GM23338 (cell line): Measurements from ENCODE around the gene IFT43. TPM values are rescaled to one million over a fixed set of nuclear protein-coding genes. Genes with fewer than 3 reads are reported as not detected.

Experiments
- ATAC-seq: fragments of 200-7000 bp; cut with Tn5 transposase; 3 replicates; pipeline ENCODE4 v1.9.1; 2020
- DNase-seq: peaks from one replicate; pipeline ENCODE4 v3.0.0-alpha.2; 2015; ENCODE audit warnings: low spot score
- H2AFZ ChIP-seq: fragments of 200-600 bp; sonication (generic); 2 replicates; pipeline ENCODE4 v1.8.0; 2016; ENCODE audit warnings: antibody characterized with exemption, mild to moderate bottlenecking, moderate library complexity
- H3F3A ChIP-seq: fragments of 200-600 bp; sonication (generic); replicated peaks from 2 replicates; pipeline ENCODE4 v1.8.0; 2017; ENCODE audit warnings: antibody characterized with exemption, mixed run types, low read depth
- H3K27ac ChIP-seq: fragments of 200-600 bp; sonication (generic); 2 replicates; pipeline ENCODE4 v1.6.1; 2016; ENCODE audit warnings: low read depth
- H3K27me3 ChIP-seq: fragments of 200-600 bp; sonication (generic); 2 replicates; pipeline ENCODE4 v1.8.0; 2016; ENCODE audit warnings: mild to moderate bottlenecking, mixed run types, moderate library complexity; ENCODE audit not compliant: insufficient read depth
- H3K36me3 ChIP-seq: fragments of 200-600 bp; sonication (generic); 2 replicates; pipeline ENCODE4 v1.8.0; 2016; ENCODE audit warnings: mild to moderate bottlenecking; ENCODE audit not compliant: insufficient read depth
- H3K4me1 ChIP-seq: fragments of 200-600 bp; sonication (generic); 2 replicates; pipeline ENCODE4 v1.8.0; 2016; ENCODE audit warnings: mild to moderate bottlenecking, moderate library complexity; ENCODE audit not compliant: insufficient read depth
- H3K4me2 ChIP-seq: fragments of 200-600 bp; sonication (generic); 2 replicates; pipeline ENCODE4 v1.7.1; 2017; ENCODE audit warnings: mixed run types
- H3K4me3 ChIP-seq: fragments of 200-600 bp; sonication (generic); 2 replicates; pipeline ENCODE4 v1.6.1; 2016; ENCODE audit warnings: mixed run types
- H3K79me2 ChIP-seq: fragments of 200-600 bp; sonication (generic); replicated peaks from 2 replicates; pipeline ENCODE4 v1.8.0; 2017; ENCODE audit warnings: mild to moderate bottlenecking; ENCODE audit not compliant: insufficient read depth
- H3K9me2 ChIP-seq: fragments of 200-600 bp; sonication (generic); 2 replicates; pipeline ENCODE4 v1.8.0; 2017; ENCODE audit not compliant: insufficient read depth
- H4K20me1 ChIP-seq: fragments of 200-600 bp; sonication (generic); replicated peaks from 2 replicates; pipeline ENCODE4 v1.8.0; 2017; ENCODE audit warnings: mild to moderate bottlenecking; ENCODE audit not compliant: insufficient read depth
- H3K27ac Mint-ChIP-seq: 2 replicates; pipeline ENCODE4 v1.8.0; 2020; ENCODE audit warnings: inconsistent platforms, mild to moderate bottlenecking, moderate library complexity, mixed read lengths
- H3K27me3 Mint-ChIP-seq: 3 replicates; pipeline ENCODE4 v1.8.0; 2022; ENCODE audit warnings: low read depth, mild to moderate bottlenecking, moderate library complexity, mixed read lengths, inconsistent platforms; ENCODE audit not compliant: insufficient read depth, poor library complexity
- H3K36me3 Mint-ChIP-seq: 3 replicates; pipeline ENCODE4 v1.8.0; 2021; ENCODE audit warnings: low read depth, mild to moderate bottlenecking, inconsistent platforms, moderate library complexity, mixed read lengths
- H3K4me1 Mint-ChIP-seq: 3 replicates; pipeline ENCODE4 v1.8.0; 2020; ENCODE audit warnings: mild to moderate bottlenecking, inconsistent platforms, mixed read lengths
- H3K4me3 Mint-ChIP-seq: 3 replicates; pipeline ENCODE4 v1.8.0; 2021; ENCODE audit warnings: moderate library complexity, mild to moderate bottlenecking, inconsistent platforms, mixed read lengths
- H3K9me3 Mint-ChIP-seq: 3 replicates; pipeline ENCODE4 v1.8.0; 2020; ENCODE audit warnings: moderate library complexity, mild to moderate bottlenecking, inconsistent platforms, mixed read lengths
- CREB1 ChIP-seq: fragments of 250-450 bp; sonication (Bioruptor Pico); IDR thresholded peaks from 2 replicates; pipeline ENCODE4 v1.5.0; 2020; ENCODE audit warnings: low read depth, mild to moderate bottlenecking, moderate library complexity
- CTCF ChIP-seq, 2 experiments: fragments of 200-600 bp in 1 of 2; sonication (generic) in 1 of 2; conservative IDR thresholded peaks; 2 replicates each; pipeline versions ENCODE4 v1.5.1 to v1.6.1; 2016 to 2017; ENCODE audit warnings: antibody characterized with exemption in 2 of 2, low read depth in 2 of 2, mild to moderate bottlenecking in 2 of 2, moderate library complexity in 1 of 2
- EZH2 ChIP-seq: fragments of 200-600 bp; sonication (generic); IDR thresholded peaks from one replicate; pipeline ENCODE4 v1.8.0; 2017; ENCODE audit warnings: antibody characterized with exemption, mild to moderate bottlenecking, low read depth; ENCODE audit not compliant: unreplicated experiment
- EZH2phosphoT487 ChIP-seq: fragments of 200-600 bp; sonication (generic); IDR thresholded peaks from one replicate; pipeline ENCODE4 v1.8.1; 2018; ENCODE audit warnings: antibody characterized with exemption; ENCODE audit not compliant: unreplicated experiment
- NANOG ChIP-seq: IDR thresholded peaks from 2 replicates; pipeline ENCODE4 v1.6.1; 2016; ENCODE audit warnings: antibody characterized with exemption, borderline replicate concordance
- POLR2AphosphoS5 ChIP-seq: IDR thresholded peaks from 2 replicates; pipeline ENCODE4 v1.6.1; 2016; ENCODE audit warnings: antibody characterized with exemption, low read depth
- polyA plus RNA-seq: library from polyadenylated mRNA; unstranded; fragments of >200 nt; fragmentation: Nextera tagmentation; extraction: Ambion mirVana; gene quantifications from 2 replicates; pipeline ENCODE4 v1.2.1, GENCODE V29; 2016
- total RNA-seq: library from RNA; depleted of rRNA; stranded (reverse); fragments of >200 nt; shearing (Covaris generic); gene quantifications from 2 replicates; pipeline ENCODE4 v1.2.3, GENCODE V29; 2014
- TF ChIP-seq, protein P1 (sequence below): IDR thresholded peaks from one replicate; pipeline ENCODE4 v1.6.1; 2018; ENCODE audit warnings: antibody characterized with exemption; ENCODE audit not compliant: unreplicated experiment

Gene IFT43
- total and polyA plus RNA-seq, 2 experiments from 2014 or later = 21.5 to 43.1 TPM

GRCh38 chr14:76096257-76096656, 110.7 kb downstream of the IFT43 start (continued):
- TF ChIP-seq, protein P1, sequence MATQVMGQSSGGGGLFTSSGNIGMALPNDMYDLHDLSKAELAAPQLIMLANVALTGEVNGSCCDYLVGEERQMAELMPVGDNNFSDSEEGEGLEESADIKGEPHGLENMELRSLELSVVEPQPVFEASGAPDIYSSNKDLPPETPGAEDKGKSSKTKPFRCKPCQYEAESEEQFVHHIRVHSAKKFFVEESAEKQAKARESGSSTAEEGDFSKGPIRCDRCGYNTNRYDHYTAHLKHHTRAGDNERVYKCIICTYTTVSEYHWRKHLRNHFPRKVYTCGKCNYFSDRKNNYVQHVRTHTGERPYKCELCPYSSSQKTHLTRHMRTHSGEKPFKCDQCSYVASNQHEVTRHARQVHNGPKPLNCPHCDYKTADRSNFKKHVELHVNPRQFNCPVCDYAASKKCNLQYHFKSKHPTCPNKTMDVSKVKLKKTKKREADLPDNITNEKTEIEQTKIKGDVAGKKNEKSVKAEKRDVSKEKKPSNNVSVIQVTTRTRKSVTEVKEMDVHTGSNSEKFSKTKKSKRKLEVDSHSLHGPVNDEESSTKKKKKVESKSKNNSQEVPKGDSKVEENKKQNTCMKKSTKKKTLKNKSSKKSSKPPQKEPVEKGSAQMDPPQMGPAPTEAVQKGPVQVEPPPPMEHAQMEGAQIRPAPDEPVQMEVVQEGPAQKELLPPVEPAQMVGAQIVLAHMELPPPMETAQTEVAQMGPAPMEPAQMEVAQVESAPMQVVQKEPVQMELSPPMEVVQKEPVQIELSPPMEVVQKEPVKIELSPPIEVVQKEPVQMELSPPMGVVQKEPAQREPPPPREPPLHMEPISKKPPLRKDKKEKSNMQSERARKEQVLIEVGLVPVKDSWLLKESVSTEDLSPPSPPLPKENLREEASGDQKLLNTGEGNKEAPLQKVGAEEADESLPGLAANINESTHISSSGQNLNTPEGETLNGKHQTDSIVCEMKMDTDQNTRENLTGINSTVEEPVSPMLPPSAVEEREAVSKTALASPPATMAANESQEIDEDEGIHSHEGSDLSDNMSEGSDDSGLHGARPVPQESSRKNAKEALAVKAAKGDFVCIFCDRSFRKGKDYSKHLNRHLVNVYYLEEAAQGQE = no peak
- no peak for TF ChIP-seq EZH2
- TF ChIP-seq NANOG = no peak

DNA sequence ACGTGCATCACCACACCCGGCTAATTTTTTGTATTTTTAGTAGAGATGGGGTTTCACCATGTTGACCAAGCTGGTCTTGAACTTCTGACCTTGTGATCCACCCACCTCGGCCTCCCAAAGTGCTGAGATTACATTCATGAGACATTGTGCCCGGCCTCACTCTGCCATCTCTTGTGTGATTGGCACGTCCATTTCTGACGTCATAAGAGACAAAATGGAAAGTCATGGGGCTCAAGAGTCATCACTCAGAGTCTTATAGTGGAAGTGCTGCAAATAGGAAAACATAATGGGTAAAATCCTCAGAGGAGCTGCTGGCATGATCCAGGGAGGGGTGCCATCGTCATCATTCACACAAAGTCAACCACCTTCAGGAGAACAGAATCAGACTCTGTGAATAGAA, 112.0 kb downstream of the IFT43 start:
- Histone ChIP-seq H3K27me3 (no peaks in the 10 kb centered on the region), H3K4me2 (no peak overlapping the region), H3K79me2 (no peaks in the 10 kb centered on the region), H3K36me3 (no peaks in the 10 kb centered on the region; the same call in 1 of the 2 replicates), H3K4me3 (no peak overlapping the region), H2AFZ (no peak overlapping the region), H3K27ac (no peak overlapping the region), H4K20me1 (no peaks in the 10 kb centered on the region), H3K4me1 (no peaks in the 10 kb centered on the region; the same call in 1 of the 2 replicates), H3F3A (no peaks in the 10 kb centered on the region), H3K9me2 (no peaks in the 10 kb centered on the region)
- no peak overlapping the region for H3K4me3 Mint-ChIP-seq
- no peak for TF ChIP-seq POLR2AphosphoS5
- TF ChIP-seq NANOG = no peak
- no peak for TF ChIP-seq EZH2phosphoT487
- TF ChIP-seq CREB1 = no peak
- H3K27ac Mint-ChIP-seq = no peak overlapping the region
- no peaks in the 10 kb centered on the region; the same call in 2 of the 3 replicates for H3K9me3 Mint-ChIP-seq
- peaks cover 2% of the 10 kb centered on the region for H3K27me3 Mint-ChIP-seq
- ATAC-seq (no peak), DNase-seq (no peak)
- H3K36me3 Mint-ChIP-seq = no peaks in the 10 kb centered on the region
- peaks cover 14% of the 10 kb centered on the region; the same call in 2 of the 3 replicates for H3K4me1 Mint-ChIP-seq

DNA sequence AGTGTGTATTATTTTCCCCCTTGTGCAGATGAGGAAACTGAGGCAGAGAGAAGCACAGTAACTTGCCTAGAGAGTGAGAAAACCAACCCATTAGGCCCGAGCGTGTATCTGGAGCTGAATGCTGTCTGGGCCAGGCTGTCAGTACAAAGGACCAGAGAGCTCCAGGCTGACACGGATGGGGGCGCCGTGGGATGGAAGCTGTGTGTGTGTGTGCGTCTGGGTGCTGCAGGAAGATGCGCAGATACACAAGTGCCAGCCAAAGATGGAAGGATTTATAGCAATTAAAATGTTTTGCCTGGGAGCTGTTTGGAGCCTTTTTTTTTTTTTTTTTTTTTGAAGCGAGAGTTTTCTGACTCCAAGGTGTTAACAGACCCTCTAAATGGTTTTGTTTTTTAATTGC, 112.5 kb downstream of the IFT43 start:
- H3K4me2 ChIP-seq = no peak overlapping the region
- H4K20me1 ChIP-seq = no peaks in the 10 kb centered on the region
- no peak overlapping the region for H2AFZ ChIP-seq
- no peaks in the 10 kb centered on the region for H3K9me2 ChIP-seq
- H3K9me3 Mint-ChIP-seq = no peaks in the 10 kb centered on the region; the same call in 2 of the 3 replicates
- peaks cover 13% of the 10 kb centered on the region; the same call in 2 of the 3 replicates for H3K4me1 Mint-ChIP-seq
- no peak overlapping the region for H3K4me3 ChIP-seq
- no peaks in the 10 kb centered on the region for H3K27me3 ChIP-seq
- H3K36me3 Mint-ChIP-seq = no peaks in the 10 kb centered on the region
- no peaks in the 10 kb centered on the region; the same call in 1 of the 2 replicates for H3K36me3 ChIP-seq
- no peak overlapping the region for H3K27ac Mint-ChIP-seq
- peaks cover 2% of the 10 kb centered on the region for H3K27me3 Mint-ChIP-seq
- DNase-seq = no peak
- H3K79me2 ChIP-seq = no peaks in the 10 kb centered on the region
- peak; percentile 29; the same call in 1 of the 3 replicates for ATAC-seq
- H3F3A ChIP-seq = no peaks in the 10 kb centered on the region
- no peak overlapping the region for H3K27ac ChIP-seq
- no peak overlapping the region for H3K4me3 Mint-ChIP-seq
- TF ChIP-seq NANOG (no peak), CTCF (conservative IDR thresholded peaks at IDR 0.05; ENCODE audit: low read depth in 2 of 2) (peak in 1 of 2 experiments; percentile 41; a peak in 2 of 4 replicates)
- H3K4me1 ChIP-seq = no peaks in the 10 kb centered on the region; the same call in 1 of the 2 replicates
